Activated effector memory CD4-positive, alpha-beta T cell treated with anti-CD3 and anti-CD28 coated beads, Interleukin-2, amount 50 U/mL, for 16 hours (primary cell): ENCODE measurements around the gene NAT9.

ENCODE experiments used
- DNase-seq: peaks from one replicate; pipeline ENCODE4 v3.0.0-alpha.2; 2020

NAT9 gene

DNA sequence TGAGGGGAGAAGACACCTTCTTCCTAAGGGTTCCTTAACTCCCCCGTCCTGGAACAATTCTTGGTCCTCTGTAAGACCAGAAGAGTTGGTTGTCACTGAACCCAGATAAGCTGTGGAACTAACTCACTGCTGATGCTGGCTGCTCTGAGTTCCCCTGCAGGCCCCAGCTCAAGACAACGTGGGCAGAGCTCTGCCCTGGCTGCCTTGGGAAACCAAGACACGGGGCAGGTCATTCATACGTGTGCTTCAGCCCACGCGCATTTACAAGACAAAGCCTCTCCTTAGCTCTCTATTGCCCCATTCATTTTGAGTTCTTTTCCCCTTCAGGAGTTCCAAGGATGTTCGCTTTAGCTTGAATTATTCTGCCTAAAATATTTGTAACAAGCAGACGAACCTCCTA lies 3.4 kb upstream of the NAT9 start:
- no peak for DNase-seq

DNA sequence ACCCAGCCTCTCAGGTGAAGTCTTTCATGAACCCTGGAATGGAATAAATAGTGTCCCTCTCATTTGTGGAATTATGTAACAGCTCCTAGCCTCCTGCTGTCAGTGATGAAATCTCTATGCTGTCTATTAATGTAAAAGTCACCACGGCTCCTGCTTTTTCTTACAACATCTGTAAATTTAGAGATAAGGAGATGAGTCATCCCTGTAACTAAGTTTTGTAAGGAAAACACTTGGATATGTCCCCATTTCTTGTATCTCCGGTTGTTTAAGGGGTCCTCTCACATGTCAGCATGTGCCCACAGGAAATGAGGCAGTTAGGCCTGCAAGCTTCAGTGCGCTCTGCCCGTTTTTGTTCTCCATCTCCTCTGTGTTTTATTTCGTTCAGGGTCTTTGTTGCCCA lies 2.8 kb upstream of the NAT9 start:
- DNase-seq: no peak

DNA sequence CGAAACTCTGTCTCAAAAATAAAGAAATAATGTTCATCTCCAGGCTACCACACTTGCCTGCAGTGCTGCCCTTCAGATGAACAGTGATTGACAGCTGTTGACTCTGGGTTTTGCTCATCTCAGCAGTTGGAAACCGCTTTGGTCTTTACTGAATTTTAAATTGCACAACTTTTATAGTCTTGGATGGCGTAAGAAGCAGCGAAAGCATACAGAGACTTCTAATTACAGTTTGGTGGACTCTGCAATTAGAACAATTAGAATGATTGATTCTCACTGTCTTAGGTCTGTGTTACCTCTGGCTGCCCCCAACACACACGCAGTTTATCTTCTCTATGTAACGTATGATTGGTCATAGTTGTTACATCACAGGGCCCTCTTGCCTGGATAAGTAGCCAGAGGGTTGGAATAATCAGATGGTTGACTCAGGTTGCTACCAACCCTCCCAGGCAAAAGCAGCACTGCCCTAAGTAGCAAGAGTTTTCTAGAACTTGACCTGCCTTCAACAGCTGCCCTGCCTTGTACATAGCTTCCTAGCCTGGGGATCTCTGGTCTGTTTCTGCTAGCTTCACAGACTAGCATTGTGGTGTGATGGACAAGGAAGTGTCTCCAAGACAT lies 1.9 kb upstream of the NAT9 start:
- DNase-seq: no peak

DNA sequence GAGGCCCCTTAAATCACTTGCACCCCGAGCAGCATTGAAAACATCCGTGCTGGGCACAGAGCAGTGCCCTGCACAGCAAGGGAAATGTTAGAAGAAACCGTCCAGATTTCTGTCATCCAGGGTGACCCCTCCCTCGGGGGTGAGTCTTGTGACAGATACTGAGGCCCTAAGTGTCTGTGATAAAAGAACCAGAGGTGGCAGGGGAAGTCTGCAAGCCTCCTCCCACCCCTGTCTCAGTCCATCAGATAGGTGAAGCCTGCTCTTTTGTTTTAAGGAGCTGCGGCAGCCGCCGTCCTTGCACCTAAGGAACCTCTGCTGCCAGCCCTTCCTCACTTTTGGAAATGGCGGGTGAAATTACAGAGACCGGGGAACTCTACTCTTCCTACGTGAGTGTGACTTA lies 845 bp upstream of the NAT9 start:
- no peak for DNase-seq

DNA sequence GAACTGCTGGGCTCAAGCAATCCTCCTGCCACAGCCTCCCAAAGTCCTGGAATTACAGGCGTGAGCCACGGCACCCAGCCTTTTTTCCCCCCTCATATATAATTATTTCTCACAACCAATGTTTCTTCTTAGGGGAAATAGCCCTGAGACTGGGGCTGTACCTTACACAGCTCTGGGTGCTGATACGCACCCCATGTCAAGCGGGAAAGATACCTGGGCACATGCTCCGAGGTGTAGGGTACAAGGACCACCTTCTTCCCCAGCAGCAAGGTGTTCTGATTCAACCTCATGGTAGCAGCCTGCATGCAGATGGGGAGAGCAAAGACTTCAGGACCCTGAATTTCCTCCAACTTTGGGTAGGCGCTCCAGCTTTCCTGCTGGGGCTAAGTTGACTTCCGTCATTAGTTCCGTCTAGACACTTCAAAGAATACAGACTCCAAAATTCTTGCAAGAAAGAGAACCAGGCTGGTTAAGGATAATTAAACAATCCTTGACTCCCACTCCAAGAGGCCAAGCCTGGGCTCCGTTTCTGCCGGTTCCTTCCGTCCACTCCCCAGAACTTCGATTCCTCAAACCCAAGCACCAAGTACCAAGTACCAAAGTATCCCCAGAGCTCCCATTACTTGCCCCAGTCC lies 619 bp downstream of the NAT9 start:
- no peak for DNase-seq

DNA sequence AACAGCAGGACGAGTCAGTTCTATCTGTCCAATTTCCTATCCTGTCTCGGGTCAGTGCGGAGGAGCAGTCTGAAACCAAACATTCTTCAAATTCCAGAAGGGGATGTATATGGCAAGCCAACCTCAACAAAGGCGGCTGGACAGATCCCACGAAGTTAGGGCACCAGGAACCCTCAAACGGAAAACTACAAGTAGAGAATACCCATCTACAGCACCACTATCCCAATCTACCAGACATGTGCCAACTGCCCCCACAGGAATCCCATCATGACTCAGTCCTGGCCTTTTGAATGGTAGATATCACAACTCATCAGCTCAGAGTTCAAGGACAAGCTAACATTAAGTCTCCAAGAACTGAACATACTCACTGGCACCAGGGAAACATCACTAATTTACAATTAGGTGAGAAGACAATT lies 2.3 kb downstream of the NAT9 start:
- DNase-seq: no peak

DNA sequence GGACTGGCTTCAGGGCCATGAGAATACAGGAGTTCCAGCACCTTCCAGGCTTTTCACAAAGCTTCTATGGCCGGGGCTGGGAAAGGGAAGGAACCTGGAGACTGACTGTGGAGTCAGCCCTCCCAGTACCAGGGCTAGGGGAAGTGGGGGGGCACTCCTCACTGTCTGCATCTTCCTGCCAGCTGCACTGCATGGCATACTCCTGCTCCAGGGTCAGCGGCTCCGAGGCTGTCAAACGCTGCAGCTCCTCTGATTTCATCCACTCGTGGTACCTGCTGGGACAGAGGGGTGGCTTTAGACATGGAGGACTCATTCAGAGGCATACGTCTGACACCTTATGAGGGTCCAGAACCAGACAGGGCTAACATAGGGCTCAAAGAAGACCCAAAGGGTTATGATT lies 2.7 kb downstream of the NAT9 start:
- DNase-seq: no peak

DNA sequence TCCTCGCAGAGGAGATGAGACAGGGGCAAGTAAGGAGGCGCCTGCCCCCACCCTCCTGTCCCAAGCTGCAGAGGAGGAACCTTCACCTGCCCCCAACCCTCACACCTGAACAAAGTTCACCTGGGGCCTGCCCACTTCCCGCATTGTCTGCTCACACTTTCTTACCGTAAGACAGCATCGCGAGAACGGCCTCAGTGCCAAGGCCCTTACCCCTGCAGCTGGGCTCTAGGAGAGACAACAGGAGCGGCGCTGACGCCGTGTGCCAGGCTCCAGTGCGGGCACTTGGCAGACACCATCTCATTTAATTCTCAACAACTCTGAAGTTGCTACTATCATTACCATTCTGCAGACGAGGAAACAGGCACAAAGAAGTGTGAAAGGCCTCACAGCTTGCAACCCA lies 4.1 kb downstream of the NAT9 start:
- no peak for DNase-seq

DNA sequence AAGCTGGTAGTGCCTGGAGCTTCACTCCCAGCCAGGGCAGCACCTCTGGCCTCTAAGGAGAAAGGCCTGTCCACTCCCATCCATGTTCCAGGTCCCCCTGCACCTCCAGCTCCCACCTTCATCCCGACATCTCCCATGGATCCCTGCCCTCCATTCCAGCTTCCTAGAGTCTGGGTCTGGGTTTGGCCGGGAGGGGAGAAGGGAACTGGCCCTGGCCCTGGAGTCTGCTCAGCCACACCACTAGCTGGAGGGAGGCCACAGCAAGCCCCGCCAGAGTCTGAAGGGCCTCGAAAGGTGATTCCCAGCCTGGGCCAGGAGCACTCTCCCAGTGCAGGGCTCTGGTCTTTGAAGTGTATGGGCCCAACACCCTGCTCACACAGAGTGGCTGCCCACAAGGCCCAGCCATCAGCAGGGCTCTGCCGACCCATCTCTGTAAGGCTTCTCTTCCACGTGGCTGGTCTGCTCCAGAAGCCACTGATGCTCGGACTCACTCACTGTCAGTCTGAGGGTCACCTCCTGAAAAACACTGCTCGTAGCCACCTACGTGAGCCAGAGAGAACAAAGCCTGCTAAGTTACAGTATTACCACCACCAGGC lies 4.7 kb downstream of the NAT9 start:
- DNase-seq: no peak

DNA sequence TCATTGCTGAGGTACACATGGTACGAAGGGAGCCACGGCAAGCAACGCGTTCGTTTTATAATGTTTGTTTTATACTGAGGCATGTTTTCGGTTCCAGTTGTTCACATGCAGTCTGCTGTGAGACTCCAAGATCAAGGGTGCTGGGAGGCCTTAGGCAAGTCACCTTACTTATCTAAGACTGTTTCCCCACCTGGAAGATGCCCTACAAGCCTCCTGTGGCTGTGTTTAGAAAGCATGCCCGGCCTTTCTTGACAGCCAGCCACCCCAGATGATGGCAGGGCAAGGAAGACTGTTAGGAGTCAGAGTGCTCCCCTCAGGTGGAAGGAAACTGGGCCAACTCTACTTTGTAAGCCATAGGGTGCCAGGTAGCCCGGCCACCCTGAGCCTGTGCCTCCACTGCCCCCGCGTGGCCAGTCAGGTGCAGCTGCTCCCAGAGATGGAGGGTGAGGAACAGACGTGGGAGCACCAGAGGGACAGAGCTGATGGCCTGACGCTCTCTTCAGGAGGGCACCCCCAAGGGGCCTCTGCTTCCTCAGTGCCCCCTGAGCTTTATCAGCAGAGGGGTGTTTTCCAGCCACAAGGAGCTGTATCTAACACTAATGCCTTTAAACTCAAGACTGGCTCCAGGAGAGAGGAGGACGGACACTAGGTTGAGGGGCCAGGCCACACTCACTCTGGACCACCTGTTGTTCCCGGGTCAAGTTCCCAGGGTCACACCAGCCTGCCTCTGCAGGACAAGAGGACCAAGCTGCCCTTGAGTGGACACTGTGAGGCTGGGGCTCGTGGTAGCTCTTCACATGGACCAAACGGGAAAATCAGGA lies 5.4 kb downstream of the NAT9 start:
- DNase-seq: peak; percentile 91

DNA sequence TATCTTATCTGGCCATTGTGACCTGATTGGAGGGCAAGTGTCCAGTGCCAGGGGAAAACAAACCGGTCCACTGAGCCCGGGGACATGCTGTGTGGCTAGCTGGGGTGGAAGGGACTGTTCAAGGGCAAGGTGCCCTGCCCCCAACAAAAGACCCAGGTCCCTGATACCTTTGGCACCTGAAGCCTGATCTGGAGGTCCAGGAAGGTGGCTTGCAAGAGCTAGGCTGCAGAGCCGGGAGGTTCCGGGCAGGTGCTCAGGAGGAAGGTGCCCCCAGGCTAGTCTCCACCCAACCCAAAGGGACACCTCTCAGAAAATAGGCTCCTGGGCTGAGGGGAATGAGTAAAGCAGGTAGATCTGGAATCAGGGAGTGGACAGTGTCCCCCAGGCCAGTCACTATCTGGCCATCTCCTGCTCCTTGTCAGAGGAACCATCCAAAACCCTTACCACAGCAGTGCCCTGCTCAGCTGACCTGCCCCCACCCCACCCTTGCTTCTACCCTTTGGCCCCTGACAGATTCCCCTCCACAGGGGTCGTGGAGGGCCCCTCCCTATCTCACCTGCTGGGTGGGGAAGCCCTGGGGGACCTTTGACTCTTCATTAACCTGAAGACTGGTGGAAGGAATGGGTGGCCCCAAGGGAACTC lies 6.2 kb downstream of the NAT9 start:
- no peak for DNase-seq

DNA sequence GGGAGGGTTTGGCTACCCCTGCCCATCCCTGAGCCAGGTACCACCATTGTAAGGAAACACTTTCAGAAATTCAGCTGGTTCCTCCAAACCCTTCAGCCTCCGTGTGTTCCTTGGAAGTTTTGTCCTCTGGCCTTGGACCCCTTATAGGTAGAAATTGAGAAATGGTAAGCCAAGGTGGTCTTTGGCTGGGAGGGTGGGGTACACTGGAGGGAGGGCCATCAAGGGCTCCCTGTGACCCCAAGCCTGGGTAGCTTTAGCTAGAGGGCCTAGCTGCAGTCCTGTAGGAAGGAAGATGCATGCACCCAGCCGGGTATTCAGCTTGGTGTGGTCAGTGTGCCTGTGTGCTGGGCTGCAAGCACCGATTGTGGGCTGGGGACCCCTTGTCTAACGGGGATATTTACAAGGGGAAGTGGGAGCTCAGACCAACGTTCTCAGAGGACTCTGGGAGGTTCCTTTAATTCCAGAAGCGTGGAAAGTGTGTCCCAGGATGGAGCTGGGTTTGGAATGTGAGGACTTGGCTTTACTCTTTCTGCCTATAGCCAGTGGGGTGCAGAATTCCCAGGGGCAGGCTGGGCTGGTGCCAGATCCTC lies 6.8 kb downstream of the NAT9 start:
- no peak for DNase-seq

DNA sequence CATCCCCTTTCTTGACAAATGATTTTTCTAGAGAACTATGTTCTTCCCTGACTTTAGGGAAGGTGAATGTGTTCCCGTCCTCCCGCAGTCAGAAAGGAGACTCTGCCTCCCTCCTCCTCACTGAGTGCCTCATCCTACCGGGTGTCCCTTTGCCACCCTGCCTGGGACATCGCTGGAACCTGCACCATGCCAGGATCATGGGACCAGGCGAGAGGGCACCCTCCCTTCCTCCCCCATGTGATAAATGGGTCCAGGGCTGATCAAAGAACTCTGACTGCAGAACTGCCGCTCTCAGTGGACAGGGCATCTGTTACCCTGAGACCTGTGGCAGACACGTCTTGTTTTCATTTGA lies 7.4 kb downstream of the NAT9 start:
- no peak for DNase-seq

DNA sequence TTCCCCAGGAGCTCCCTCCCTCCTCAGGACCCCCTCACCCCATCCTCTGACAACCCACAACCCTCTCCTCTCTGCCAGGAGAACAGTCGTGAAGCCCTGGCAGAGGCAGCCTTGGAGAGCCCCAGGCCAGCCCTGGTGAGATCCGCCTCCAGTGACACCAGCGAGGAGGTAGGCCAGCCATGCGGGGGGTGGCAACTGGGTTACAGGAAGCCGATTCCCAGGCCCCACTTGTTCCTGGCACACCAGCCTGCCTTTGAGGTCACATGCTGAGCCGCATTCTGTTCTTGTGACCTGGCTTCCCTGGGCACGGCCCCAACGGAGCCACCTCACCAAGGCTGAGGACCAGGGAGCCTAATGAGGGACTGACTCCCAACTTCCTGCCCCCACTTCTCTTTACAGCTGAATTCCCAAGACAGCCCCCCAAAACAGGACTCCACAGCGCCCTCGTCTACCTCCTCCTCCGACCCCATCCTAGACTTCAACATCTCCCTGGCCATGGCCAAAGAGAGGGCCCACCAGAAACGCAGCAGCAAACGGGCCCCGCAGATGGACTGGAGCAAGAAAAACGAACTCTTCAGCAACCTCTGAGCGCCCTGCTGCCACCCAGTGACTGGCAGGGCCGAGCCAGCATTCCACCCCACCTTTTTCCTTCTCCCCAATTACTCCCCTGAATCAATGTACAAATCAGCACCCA lies 7.9 kb downstream of the NAT9 start:
- no peak for DNase-seq

DNA sequence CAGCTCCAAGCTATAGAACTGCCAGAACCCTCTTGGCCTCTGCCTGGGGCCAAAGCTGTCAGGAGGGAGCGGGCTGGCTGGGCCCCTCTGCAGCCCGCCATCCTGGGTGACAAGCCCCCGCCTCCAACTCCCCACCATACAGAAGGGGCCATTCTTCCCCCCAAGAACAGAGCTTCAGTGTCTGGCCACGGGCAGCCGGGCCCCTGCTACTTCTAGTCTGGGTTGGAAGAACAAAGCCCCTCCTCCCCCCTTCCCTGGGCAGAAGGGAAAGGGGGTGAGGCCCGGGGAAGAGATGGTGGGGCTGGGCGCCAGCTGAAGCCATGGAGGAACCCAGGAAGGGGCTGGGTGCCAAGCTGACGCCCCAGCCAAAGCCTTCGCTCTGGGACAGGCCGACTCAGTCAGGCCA lies 9.0 kb downstream of the NAT9 start:
- DNase-seq: no peak

DNA sequence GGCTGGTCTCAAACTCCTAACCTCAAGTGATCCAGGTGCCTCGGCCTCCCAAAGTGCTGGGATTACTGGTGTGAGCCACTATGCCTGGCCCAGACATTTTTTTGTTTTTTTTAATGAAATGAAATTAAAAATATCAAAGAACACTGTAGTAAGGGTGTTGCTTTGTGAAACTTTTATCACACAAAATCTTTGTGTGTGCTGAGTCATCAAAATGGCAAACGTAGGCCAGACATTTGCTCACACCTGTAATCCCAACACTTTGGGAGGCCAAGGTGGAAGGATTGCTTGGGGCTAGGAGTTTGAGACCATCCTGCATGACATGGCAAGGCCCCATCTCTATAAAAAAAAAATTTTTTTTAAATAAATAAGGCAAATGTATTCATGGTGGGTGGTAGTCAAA lies 9.7 kb downstream of the NAT9 start:
- no peak for DNase-seq

DNA sequence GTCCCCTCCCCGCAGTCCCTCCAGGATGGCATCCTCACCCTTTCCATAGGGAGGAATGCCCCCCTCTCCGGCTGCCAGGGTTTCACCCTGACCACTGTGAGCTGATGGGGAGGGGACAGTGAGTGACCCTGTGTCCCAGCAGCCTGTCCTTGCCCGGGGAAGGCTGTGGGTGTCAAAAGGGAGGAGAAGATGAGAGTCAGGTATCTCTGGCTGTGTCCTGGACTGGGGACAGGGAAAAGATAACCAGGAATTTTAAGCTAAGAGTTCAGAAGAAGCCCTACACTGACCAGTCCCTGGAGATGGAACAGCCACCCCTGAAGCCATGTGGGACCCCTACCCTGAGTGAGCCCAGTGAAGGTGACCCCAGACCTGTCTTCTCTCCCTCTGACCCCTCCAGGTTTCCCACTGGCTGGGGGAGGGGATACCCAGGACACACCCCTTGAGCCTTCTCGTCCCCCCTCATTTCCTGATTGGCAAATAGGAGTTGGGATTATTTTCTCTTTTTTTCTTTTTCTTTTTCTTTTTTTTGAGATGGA lies 11.3 kb downstream of the NAT9 start:
- DNase-seq: no peak

DNA sequence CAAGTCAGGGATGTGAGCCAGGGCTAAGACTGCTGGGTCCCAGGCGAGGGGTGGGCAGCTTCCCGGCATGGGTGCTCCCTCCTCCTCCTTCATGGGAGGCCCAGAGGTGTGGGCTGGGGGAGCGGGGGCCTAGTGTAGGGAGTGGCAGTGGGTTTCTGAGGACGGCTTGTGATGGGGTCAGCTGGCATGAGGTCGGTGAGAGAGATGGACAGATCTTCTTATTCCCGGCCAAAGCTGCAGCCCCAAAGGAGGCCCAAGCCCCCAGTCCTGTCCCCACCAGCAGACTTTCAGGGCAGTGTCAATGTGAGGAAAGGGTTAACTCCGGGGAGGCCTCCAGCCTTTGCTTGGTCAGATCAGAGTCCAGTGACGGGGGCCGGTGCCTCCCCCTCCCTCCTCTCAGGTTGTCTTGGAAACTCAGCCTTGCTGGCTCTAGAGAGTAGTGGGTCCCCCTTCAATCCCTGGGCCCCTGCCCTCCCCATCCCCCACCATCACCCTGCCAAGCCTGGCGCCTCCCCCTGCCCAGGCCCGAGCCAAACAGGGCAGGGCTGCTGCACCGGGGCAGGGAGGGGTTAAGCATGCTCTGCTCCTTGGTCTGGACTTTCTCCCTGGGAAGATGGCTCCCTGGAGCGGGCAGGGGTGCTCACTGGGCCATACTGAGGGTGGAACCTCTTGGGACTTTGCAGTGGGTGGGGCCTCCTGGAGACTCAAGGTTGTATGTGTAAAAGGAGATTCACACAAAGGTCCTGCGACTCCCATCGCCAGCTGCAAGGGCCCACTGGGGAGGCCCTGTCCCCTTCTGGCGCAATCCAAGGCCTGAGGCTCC lies 12.4 kb downstream of the NAT9 start:
- DNase-seq: no peak

DNA sequence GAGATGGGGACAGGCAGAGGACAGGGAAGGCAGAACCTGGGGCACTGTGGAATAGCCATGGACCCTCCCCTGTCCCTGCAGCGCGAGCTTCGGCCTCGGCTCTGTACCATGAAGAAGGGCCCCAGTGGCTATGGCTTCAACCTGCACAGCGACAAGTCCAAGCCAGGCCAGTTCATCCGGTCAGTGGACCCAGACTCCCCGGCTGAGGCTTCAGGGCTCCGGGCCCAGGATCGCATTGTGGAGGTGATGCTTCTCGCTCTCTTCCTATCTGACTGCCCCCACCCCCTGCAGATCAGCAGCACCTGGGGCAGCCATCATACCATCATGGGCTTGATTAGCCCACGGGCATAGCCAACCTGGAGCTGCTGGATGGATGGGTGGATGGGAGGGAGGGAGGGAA lies 14.2 kb downstream of the NAT9 start:
- DNase-seq: no peak

DNA sequence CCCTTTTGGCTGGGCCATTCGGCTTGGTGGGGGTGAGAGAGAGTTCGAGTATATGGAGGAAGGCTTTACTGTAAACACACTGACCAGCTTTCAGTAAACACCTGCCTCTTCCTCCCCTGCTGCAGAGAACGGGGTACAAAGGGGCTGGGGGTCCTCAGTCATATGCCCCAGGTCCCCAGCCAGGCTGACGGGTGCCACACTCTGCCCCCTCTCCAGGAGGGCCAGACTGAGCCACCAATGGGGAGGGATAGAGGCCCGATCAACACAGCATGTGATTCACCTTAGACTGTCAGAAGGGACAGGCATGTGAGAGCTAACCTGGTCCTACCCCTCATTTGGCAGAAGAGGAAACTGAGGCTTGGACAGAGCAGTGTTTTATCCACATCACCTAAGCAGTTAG lies 14.7 kb downstream of the NAT9 start:
- no peak for DNase-seq

DNA sequence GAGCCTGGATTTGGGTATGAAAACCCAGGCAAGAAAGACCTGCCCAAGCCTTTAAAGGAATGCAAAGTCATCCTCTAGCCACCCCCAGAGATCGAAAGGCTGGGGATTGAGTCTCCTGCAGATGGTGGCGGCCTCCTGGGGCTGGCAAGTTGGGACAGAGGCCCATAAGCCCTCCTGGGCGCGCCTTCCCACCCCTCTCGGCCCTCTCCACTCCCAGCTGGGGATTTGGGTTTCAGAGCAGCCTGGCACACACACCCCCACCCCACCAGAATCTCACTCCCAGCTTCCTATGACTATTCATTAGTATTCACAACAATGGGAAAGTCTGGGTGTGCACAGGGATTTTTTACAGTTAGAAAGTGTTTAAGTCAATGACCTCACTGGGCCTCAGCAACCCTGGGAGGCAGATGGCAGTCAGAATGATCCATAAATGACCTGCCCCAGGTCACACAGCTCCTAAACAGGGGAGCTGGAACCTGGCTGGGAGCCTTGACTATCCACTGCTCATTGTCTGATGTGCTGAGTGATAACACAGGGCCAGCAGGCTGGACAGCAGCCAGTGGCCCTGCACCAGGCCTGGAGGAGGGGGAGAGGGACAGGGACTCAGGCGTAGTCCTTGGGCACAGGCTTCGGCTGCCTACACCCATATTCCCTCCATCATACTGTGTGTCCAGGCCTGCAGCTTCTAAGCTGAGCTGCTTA lies 15.6 kb downstream of the NAT9 start:
- DNase-seq: no peak
